GM21526 (cell line): ENCODE measurements around the gene MTRR.

Experiments used
- ATAC-seq: cut with Tn5 transposase; IDR thresholded peaks from one replicate; pipeline ENCODE4 v1.9.1; 2021; ENCODE audit warnings: moderate library complexity; ENCODE audit not compliant: unreplicated experiment, low FRiP score

Gene MTRR

GRCh38 chr5:7856855-7857254, 12.1 kb upstream of the MTRR start:
- ATAC-seq = no peak

- ATAC-seq = no peak
These were observed 11.6 kb upstream of the MTRR start for GRCh38 chr5:7857361-7857760.

GRCh38 chr5:7857926-7858632, 10.9 kb upstream of the MTRR start:
- no peak for ATAC-seq

- ATAC-seq = no peak
These were observed 2.8 kb upstream of the MTRR start for GRCh38 chr5:7866196-7866595.

- ATAC-seq = no peak
These were observed 1.7 kb upstream of the MTRR start for GRCh38 chr5:7867260-7867659.

GRCh38 chr5:7868427-7868772, 548 bp upstream of the MTRR start:
- ATAC-seq = no peak

GRCh38 chr5:7869474-7870136, 657 bp downstream of the MTRR start:
- peak; percentile 28 for ATAC-seq

- ATAC-seq = peak; percentile 22
These were observed 2.7 kb downstream of the MTRR start for GRCh38 chr5:7871653-7872052.

- no peak for ATAC-seq
These were observed 3.7 kb downstream of the MTRR start for GRCh38 chr5:7872517-7873130.

GRCh38 chr5:7873216-7873615, 4.3 kb downstream of the MTRR start:
- ATAC-seq = peak; percentile 17

GRCh38 chr5:7874639-7875038, 5.7 kb downstream of the MTRR start:
- ATAC-seq = no peak

GRCh38 chr5:7875151-7875550, 6.2 kb downstream of the MTRR start:
- ATAC-seq = no peak

GRCh38 chr5:7876867-7877266, 7.9 kb downstream of the MTRR start:
- peak; percentile 35 for ATAC-seq

- ATAC-seq = no peak
These were observed 8.9 kb downstream of the MTRR start for GRCh38 chr5:7877851-7878250.

- peak; percentile 97 for ATAC-seq
These were observed 9.5 kb downstream of the MTRR start for GRCh38 chr5:7878381-7878873.

GRCh38 chr5:7881091-7881490, 12.1 kb downstream of the MTRR start:
- ATAC-seq = no peak

- no peak for ATAC-seq
These were observed 12.9 kb downstream of the MTRR start for GRCh38 chr5:7881816-7882215.

- ATAC-seq = no peak
These were observed 14.0 kb downstream of the MTRR start for GRCh38 chr5:7882926-7883325.

- ATAC-seq = no peak
These were observed 15.7 kb downstream of the MTRR start for GRCh38 chr5:7884491-7885267.

- peak; percentile 51 for ATAC-seq
These were observed 18.0 kb downstream of the MTRR start for GRCh38 chr5:7886849-7887475.

- ATAC-seq = no peak
These were observed 20.0 kb downstream of the MTRR start for GRCh38 chr5:7888901-7889300.
